ENCODE data around the gene TMEM109. TPM values are rescaled to one million over a fixed set of nuclear protein-coding genes. Genes with fewer than 3 reads are reported as not detected.

The TMEM109 gene
- total RNA-seq, 1 donor from 2014 or later, result 64.5 TPM

DNA sequence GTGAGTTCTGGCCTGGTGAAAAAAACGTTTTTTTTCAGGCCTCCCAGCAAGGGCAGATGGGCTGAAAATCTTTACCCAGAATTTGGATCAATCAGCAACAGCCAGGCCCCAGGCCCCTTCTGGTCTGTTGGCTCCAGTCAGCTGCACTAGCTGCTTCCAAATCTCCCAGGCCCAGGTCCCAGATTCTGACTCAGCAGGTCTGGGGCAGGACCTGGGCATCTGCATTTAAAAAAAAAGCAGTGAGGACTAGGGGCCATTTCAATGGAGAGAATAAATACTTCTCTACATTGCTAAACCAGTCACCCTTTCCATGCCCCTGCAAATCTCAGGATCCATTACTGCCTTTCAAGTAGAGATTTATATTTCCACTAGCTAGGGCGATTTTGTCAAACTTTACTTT, 33.7 kb downstream of the TMEM109 start:
- TF ChIP-seq, protein P1, sequence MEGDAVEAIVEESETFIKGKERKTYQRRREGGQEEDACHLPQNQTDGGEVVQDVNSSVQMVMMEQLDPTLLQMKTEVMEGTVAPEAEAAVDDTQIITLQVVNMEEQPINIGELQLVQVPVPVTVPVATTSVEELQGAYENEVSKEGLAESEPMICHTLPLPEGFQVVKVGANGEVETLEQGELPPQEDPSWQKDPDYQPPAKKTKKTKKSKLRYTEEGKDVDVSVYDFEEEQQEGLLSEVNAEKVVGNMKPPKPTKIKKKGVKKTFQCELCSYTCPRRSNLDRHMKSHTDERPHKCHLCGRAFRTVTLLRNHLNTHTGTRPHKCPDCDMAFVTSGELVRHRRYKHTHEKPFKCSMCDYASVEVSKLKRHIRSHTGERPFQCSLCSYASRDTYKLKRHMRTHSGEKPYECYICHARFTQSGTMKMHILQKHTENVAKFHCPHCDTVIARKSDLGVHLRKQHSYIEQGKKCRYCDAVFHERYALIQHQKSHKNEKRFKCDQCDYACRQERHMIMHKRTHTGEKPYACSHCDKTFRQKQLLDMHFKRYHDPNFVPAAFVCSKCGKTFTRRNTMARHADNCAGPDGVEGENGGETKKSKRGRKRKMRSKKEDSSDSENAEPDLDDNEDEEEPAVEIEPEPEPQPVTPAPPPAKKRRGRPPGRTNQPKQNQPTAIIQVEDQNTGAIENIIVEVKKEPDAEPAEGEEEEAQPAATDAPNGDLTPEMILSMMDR (IDR thresholded peaks at IDR 0.05; ENCODE audit: insufficient read depth, low read length, poor library complexity, severe bottlenecking), result no peak
- H3K4me3 ChIP-seq (ENCODE audit: low read depth, low read length), result no peak overlapping the region
- no peak for DNase-seq (ENCODE audit: low read depth)
- peaks cover 24% of the 10 kb centered on the region for H3K27me3 ChIP-seq (ENCODE audit: control insufficient read depth, insufficient read depth, low read length)
- no peaks in the 10 kb centered on the region for H3K36me3 ChIP-seq (ENCODE audit: control insufficient read depth, insufficient read depth, low read length)

DNA sequence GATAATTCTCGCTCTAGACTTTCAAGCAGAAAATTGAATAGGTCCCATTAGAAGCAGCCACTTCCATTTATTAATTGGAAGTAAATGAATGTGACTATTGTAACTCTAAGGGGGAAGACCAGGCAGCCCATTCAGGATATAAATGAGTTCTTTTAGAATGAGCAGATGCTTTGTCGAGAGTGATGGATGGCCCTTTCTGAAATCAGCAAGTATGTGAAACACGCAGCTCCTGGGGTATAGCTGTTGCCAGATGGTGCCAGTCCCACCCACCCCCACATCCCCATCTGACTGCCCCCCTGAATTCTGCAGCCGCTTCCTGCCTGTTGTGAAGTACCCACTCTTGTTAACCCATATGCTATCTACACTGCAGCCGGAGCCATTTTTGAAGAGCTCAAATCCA, 34.3 kb downstream of the TMEM109 start:
- Histone ChIP-seq H3K36me3 (ENCODE audit: control insufficient read depth, insufficient read depth, low read length) (no peaks in the 10 kb centered on the region), H3K4me3 (ENCODE audit: low read depth, low read length) (no peak overlapping the region)
- TF ChIP-seq, protein P1 (IDR thresholded peaks at IDR 0.05; ENCODE audit: insufficient read depth, low read length, poor library complexity, severe bottlenecking), result no peak

DNA sequence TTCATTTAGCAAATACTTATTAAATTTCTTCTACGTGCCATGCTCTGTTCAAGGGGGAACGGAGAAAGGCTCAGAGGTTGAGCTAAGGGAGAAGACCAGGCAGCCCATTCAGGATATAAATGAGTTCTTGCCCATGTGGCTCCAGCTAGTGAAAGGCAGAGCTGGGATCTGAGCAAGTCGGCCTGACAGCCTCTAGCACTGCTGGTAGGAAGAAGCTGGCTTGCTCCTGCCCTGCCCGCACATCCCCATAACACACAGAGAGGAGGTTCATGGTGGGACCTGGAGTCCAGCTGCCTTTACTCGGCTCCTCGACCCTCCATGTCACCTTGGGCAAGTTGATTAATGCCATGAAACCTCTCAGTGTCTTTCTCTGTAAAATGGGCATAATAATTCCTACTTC, 36.1 kb downstream of the TMEM109 start:
- no peaks in the 10 kb centered on the region for H3K36me3 ChIP-seq (ENCODE audit: control insufficient read depth, insufficient read depth, low read length)
- DNase-seq (ENCODE audit: low read depth), result no peak
- H3K4me3 ChIP-seq (ENCODE audit: low read depth, low read length), result no peak overlapping the region
- peaks cover 24% of the 10 kb centered on the region for H3K27me3 ChIP-seq (ENCODE audit: control insufficient read depth, insufficient read depth, low read length)
- TF ChIP-seq, protein P1 (IDR thresholded peaks at IDR 0.05; ENCODE audit: insufficient read depth, low read length, poor library complexity, severe bottlenecking), result no peak

More for the DNA sequence above, 34.3 kb downstream of the TMEM109 start:
- DNase-seq (ENCODE audit: low read depth), result no peak
- peaks cover 24% of the 10 kb centered on the region for H3K27me3 ChIP-seq (ENCODE audit: control insufficient read depth, insufficient read depth, low read length)

DNA sequence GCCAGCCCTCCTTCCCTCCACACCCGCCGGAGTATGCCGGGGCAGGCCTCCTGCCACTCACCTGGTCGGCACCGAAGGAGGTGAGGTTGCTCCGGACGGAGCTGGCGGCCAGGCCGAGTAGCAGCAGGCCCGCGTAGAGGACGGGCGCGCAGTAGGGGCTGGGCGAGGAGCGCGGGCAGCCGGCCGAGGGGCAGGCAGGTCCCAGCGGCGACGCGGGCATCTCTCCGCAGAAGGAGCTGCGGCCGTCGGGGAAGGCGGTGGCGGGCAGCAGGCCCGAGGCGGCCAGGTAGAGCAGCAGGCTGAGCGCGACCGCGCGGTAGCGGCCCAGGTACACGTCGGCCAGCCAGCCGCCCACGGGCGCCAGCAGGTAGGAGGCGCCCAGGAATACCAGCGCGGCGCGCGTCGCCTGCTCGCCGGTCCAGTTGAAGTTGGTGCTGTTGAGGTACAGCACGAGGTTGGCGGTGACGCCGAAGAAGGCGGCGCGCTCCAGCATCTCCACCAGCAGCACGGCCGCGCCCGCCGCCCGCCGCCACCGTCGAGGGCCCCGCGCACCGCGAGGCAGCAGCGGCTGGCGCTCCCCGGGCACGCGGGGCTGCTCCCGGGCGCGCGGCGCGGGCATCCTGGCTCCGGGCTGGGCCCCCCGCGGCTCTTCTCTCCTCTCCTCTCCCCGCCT, 37.1 kb downstream of the TMEM109 start:
- Histone ChIP-seq H3K36me3 (ENCODE audit: control insufficient read depth, insufficient read depth, low read length) (no peaks in the 10 kb centered on the region), H3K27me3 (ENCODE audit: control insufficient read depth, insufficient read depth, low read length) (peaks cover 24% of the 10 kb centered on the region), H3K4me3 (ENCODE audit: low read depth, low read length) (no peak overlapping the region)
- no peak for DNase-seq (ENCODE audit: low read depth)
- TF ChIP-seq, protein P1 (IDR thresholded peaks at IDR 0.05; ENCODE audit: insufficient read depth, low read length, poor library complexity, severe bottlenecking), result no peak

DNA sequence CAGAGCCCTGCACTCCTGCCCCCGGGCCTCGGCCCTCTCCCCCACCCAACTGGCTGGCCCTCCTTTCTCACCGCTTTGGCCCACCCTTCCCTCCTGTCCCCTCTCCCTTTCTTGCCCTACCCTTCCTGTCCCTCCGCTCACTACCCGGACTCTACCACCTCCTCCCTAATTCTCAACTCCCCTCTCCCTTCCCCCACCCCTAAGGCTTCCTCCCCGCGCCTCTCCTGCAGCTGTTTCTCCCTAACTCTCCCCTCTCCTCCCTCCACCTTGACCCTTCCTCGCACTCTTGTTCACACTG, 37.6 kb downstream of the TMEM109 start:
- H3K27me3 ChIP-seq (ENCODE audit: control insufficient read depth, insufficient read depth, low read length), result peaks cover 24% of the 10 kb centered on the region
- DNase-seq (ENCODE audit: low read depth), result no peak
- no peak overlapping the region for H3K4me3 ChIP-seq (ENCODE audit: low read depth, low read length)
- no peaks in the 10 kb centered on the region for H3K36me3 ChIP-seq (ENCODE audit: control insufficient read depth, insufficient read depth, low read length)
- TF ChIP-seq, protein P1 (IDR thresholded peaks at IDR 0.05; ENCODE audit: insufficient read depth, low read length, poor library complexity, severe bottlenecking), result no peak
